DMS153 treated with DMSO at 0.1 percent for 48 hours (cell line): ENCODE data around the gene TERB1.

ENCODE experiments used
- DNase-seq: peaks from one replicate; lab custom pipeline; 2025; ENCODE audit not compliant: unreplicated experiment; lab: John Stamatoyannopoulos, UW

TERB1 gene

DNA sequence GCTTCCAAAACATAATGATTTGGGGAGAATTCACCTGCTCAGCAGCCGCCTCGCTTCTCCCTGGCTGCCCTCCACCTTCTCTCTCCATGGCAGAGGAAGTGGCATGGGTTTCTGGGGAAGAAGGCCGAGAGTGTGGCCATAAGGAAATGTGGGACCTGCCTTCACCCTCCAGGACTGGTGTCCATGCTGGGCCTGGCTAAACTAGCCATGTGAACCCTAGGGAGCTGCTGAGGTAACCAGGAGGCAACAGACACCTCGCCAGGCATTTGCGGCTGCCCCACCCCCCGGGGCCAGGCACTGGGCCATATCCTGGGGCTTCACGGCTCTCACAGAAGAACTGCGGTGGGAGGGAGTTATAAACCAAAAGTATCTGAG is 94.9 kb downstream of the TERB1 start:
- DNase-seq = no peak

- DNase-seq = no peak
Observed at GRCh38 chr16:66705790-66706505, 95.4 kb downstream of the TERB1 start.
